Gastrocnemius medialis (tissue), 4 donors: ENCODE data around the gene LUC7L3.

Experiments
- POLR2A ChIP-seq, 2 donors: fragments of 450-650 bp; IDR thresholded peaks; one replicate each; pipeline ENCODE4 v1.6.1; 2017; ENCODE audit warnings: antibody characterized with exemption in 2 of 2, mild to moderate bottlenecking in 2 of 2, moderate library complexity in 2 of 2
- TF ChIP-seq, protein P1 (sequence below), 5 experiments: fragments of 450-650 bp in 3 of 5; fragments of 200-600 bp in 2 of 5; sonication (generic) in 2 of 5; IDR thresholded peaks in 4 of 5; conservative IDR thresholded peaks in 1 of 5; 1 replicate in 4 of 5; 2 replicates in 1 of 5; pipeline ENCODE4 v1.5.1; 2016 to 2019; ENCODE audit warnings: antibody characterized with exemption in 5 of 5, mild to moderate bottlenecking in 3 of 5, moderate library complexity in 3 of 5

DNA sequence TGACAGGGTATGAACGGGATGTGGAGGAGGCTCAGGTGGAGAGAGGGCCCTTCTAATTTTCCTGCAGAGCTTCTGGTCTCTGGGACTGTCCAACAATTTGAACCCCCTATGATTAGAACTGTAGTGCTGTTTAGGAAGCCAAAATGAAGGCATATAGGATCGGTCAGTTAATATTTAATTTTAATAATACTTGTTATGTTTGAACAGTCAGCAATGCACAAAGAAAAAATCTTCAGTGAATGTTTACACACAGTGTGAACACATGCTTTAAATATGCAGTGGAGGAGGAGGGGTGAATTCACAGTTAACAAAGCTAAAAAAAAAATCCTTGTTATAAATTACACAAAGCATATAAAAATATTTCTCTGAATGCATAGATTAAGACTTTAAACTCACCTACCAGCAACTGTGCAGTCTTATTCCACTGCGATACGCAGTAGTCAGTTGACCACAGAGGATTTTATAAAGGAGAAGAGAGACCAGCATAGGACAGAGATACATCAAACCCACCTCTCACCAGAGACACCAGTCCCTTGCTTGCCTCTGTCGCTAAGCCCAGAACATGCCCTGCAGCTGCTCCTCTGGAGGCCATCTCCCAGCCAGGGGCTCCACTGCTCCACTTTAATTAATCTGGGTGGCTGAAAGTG lies 26.2 kb upstream of the LUC7L3 start:
- TF ChIP-seq, protein P1, sequence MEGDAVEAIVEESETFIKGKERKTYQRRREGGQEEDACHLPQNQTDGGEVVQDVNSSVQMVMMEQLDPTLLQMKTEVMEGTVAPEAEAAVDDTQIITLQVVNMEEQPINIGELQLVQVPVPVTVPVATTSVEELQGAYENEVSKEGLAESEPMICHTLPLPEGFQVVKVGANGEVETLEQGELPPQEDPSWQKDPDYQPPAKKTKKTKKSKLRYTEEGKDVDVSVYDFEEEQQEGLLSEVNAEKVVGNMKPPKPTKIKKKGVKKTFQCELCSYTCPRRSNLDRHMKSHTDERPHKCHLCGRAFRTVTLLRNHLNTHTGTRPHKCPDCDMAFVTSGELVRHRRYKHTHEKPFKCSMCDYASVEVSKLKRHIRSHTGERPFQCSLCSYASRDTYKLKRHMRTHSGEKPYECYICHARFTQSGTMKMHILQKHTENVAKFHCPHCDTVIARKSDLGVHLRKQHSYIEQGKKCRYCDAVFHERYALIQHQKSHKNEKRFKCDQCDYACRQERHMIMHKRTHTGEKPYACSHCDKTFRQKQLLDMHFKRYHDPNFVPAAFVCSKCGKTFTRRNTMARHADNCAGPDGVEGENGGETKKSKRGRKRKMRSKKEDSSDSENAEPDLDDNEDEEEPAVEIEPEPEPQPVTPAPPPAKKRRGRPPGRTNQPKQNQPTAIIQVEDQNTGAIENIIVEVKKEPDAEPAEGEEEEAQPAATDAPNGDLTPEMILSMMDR (IDR thresholded peaks at IDR 0.05 in 4 of 5, conservative IDR thresholded peaks at IDR 0.05 in 1 of 5) = no peak
- TF ChIP-seq POLR2A (IDR thresholded peaks at IDR 0.05) = no peak
